PC-9 (cell line): Measurements from ENCODE around the gene TMEM131L.

ENCODE experiments used
- EZH2 ChIP-seq: fragments of 200-600 bp; sonication (generic); IDR thresholded peaks from 2 replicates; pipeline ENCODE4 v1.8.0; 2017; ENCODE audit warnings: antibody characterized with exemption, low read depth
- TF ChIP-seq, protein P1 (sequence below): fragments of 200-600 bp; sonication (generic); conservative IDR thresholded peaks from 2 replicates; pipeline ENCODE4 v1.6.1; 2017; ENCODE audit warnings: mixed run types, antibody characterized with exemption, mild to moderate bottlenecking, moderate library complexity

DNA sequence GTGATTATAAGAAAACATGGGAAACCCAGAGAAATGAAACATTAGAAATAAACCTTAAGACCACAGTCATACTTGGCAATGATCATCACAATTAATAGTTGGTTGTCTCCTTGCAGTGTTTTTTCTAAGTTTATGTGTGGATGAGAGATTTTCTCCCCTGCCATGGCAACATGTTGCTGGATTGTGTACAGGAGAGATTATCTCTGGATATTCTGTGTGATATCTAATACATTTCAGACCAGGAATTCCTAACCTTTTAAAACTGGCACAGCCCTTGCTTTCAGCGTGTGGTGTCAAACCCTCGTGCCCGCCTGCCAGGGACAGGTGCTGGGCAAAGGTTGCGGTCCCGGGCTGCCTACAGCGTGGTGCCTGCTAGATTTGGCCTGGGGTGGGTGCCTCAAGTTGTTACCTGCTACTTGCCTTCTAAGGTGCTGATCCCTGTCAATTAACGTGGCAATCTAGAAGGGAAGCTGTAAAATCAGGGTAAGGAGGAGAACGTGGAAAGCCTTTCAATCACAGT is 100.5 kb downstream of the TMEM131L start:
- TF ChIP-seq, protein P1, sequence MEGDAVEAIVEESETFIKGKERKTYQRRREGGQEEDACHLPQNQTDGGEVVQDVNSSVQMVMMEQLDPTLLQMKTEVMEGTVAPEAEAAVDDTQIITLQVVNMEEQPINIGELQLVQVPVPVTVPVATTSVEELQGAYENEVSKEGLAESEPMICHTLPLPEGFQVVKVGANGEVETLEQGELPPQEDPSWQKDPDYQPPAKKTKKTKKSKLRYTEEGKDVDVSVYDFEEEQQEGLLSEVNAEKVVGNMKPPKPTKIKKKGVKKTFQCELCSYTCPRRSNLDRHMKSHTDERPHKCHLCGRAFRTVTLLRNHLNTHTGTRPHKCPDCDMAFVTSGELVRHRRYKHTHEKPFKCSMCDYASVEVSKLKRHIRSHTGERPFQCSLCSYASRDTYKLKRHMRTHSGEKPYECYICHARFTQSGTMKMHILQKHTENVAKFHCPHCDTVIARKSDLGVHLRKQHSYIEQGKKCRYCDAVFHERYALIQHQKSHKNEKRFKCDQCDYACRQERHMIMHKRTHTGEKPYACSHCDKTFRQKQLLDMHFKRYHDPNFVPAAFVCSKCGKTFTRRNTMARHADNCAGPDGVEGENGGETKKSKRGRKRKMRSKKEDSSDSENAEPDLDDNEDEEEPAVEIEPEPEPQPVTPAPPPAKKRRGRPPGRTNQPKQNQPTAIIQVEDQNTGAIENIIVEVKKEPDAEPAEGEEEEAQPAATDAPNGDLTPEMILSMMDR = no peak
- TF ChIP-seq EZH2 = no peak
